ENCODE measurements around the gene FSTL5.
"Not testable (repeated sequence)": the region's sequence is repeated elsewhere in the genome, so short reads cannot be mapped to it uniquely, and the experiment has no call there.

Gene FSTL5

GRCh38 chr4:161828061-161828460 is 335.7 kb downstream of the FSTL5 start:
- no peak for DNase-seq

GRCh38 chr4:161827013-161827412 is 336.8 kb downstream of the FSTL5 start:
- no peak for DNase-seq

- no peak for DNase-seq
Measured at GRCh38 chr4:161823450-161823849, 340.4 kb downstream of the FSTL5 start.

GRCh38 chr4:161822174-161822573 is 341.6 kb downstream of the FSTL5 start:
- DNase-seq = no peak

DNA sequence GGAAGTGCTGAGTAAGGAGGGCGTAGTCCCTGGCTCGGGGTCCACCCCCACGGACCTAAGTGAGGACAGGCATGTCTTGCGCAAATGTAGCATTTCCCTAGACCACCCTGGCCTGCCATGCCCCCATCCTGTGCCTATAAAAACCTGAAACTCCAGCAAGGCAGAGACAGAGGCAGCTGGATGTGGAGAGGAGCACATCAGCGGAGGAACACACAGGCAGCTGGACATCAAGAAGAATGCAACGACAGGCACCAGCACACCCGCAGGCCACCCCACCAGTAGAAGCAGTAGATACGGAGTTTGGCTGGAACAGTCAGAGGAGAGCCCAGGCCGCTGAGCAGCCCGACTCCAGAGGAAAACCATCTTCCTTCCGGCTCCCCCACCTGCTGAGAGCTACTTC is 345.9 kb downstream of the FSTL5 start:
- DNase-seq = no peak

GRCh38 chr4:161816958-161817357 is 346.8 kb downstream of the FSTL5 start:
- no peak for DNase-seq

- no peak for DNase-seq
Measured at GRCh38 chr4:161815841-161816240, 348.0 kb downstream of the FSTL5 start.

DNA sequence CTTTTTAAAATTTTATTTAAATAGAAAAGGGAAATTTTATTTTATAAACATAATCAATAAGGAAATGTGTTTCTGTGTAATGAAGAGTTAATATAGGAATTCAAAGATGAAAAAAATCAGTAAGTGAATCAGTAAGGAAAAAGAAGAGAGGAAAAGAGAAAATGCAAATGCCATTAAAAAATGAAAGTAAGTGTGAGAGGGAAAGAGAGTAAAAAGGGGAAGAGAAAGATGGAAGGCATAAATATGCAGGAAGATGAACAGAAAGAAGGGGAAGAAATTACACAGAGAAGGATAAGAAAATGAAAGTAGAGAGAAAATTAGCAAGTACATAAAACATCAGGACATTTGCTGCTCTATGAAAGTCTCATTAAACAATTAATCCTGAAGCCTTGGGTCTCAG is 349.9 kb downstream of the FSTL5 start:
- DNase-seq = no peak

DNA sequence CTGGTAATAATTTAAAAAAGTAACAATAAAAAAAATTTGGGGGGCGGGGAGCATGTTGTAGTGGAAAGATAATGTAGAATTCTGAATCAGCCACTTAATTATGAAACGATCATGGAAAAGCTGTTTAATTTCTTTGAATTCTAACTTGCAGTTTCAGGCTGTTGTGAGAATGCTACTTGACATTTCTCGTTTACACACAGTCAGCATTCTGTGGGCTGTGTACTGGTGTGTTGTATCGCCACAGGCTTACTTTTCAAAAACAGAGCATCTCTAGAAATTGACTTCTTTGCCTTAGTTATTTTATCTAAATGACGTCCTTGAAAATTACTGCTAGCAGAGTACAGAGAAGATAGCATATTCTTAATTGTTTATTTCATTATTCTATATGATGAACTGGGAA is 350.4 kb downstream of the FSTL5 start:
- no peak for DNase-seq

DNA sequence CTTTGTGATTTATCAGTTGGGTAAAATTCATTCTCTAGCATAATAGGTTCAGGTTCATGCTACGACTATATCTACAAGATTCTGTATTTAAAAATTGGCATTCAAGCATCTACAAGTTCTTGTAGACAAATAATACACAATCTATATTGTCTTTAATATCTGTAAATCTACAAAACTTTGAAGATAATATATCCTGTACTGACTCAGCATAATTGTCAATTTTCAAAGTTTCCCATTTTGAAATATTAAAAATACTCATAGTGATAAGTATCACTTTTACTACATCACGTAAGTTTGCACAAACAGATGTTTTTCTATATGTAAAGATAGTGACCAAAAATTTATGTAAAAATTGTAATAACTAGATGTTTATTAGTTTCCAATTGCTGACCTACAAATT is 360.6 kb downstream of the FSTL5 start:
- DNase-seq = no peak

DNA sequence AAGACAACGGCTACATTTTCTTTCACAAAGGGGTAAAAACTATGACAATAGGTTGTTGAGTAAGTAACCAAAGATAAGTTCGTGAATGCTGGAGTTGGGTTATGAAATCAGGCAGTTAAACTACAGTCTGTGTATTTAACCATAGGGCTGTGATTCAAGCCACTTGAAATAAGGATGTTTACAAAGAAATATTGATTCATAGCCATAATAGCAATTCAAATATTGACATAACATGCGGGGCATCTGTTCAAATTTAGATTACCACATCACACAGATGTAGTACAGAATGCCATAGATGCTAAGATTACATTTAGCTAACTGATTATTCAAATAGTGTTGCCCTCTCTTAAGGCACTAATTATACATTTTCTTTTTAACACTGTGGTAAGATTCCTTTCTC is 364.1 kb downstream of the FSTL5 start:
- no peak for DNase-seq

DNA sequence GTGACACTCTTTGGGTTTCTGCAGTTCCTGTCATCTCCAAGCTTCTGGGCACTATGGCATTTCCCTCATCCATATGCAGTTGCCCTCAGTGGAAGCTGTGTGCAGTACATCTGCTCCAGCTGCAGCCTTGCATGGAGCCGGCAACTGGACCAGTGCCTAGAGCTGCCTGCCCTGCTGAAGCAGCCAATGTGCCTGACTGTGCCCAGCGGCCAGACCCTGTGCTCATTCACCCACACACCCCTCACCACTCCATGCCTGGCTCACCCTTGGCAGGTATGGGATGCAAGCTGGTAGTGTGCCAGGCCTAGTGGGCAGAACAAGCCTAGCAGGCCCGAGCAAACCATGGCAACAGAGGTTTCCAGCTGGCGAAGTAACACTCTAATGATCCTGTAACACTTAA is 370.8 kb downstream of the FSTL5 start:
- DNase-seq = no peak

- DNase-seq = no peak
Measured at GRCh38 chr4:161791796-161792556, 371.8 kb downstream of the FSTL5 start.

DNA sequence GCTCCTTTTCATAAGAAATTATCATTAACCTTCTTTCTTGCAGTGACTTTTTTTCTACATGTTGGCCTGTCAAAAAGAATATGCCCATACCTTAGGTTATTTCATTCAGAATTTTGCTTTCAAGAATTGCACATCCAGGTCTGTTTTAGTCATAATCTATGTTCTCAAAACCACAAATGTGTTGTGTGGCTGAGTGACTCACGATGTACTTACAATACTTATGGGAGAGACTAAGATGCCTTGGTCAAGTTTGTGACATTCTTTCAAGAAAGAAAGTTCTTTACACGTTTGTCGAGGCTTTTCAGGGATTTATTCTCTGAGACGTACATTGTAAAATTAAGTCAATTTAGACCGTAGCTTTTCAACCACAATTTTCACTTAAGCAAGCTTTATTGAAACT is 396.7 kb downstream of the FSTL5 start:
- DNase-seq = no peak

DNA sequence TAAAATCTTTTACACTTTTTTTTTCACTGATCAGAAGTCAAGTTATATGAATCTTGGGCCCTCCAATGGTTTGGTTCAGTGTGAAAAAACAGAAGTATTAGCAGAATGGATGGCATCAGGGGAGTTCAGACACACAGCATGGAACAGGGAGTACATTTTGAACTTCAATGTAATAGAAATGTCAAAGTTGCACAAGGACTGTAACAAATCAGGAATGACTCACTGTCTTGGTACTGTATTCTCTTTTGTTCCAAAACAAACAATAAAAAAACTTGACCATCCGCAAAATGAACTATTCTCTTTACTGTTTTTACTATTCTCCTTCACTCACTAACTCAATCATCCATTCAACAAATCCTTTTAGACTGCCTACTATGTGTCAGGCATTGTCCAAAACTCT is 401.0 kb downstream of the FSTL5 start:
- no peak for DNase-seq

- DNase-seq = no peak
Measured at GRCh38 chr4:161760008-161760407, 403.8 kb downstream of the FSTL5 start.

GRCh38 chr4:161758412-161758811 is 405.4 kb downstream of the FSTL5 start:
- DNase-seq = not testable (repeated sequence)

DNA sequence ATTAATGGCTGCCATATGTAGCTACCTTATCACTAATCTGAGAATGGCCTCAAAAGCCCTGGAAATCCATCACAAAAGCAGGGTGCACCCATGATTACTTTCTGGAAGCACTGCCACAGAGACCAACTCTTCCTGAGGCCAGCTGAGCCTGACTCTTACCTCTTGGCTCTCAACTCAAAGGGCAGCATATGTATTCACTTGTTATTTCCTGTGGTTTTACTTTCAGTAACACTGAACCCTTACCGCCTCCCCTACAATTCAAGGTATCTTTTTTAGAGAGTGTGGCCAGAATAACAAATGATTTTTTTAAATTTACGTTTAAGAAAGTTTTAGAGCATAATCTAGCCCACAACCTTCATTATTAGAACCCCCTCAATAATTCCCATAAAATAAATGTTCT is 434.9 kb downstream of the FSTL5 start:
- DNase-seq = no peak

DNA sequence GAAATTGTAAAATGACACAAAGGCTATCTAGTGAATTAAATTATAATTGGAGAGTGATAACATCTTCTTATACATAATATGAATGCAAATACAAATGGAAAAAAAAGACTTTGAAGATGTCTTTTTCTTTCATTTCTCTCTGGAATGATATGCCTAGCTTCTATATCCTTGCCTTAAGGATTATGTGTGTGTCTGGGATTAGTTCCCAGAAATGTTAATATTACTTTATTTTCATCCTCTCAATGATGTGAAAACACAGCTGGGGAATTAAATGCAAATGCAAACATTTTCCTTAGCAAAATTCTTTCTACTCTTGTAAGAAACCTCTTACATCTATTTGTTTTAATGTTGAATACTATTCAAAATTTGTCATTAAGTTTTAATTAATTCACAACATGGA is 441.9 kb downstream of the FSTL5 start:
- DNase-seq = no peak

GRCh38 chr4:161717084-161717483 is 446.7 kb downstream of the FSTL5 start:
- no peak for DNase-seq

DNA sequence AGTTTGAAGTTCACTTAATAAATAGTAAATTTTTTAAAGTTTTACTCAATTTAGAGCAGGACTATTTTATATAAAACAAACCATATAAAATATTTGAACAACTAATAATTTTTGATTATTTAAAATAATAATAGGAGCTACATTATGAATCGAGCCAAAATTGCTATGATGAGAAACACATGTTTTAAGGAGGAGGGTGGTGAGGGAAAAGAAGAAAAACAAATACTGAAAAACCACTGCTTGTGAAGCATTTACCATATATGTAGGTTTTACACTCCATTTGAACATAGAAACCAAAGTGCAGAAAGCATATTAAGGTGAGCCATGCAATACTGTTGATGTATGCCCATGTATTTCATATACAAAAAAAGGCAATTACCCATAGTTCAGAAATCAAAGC is 448.9 kb downstream of the FSTL5 start:
- no peak for DNase-seq

- no peak for DNase-seq
Measured at GRCh38 chr4:161714022-161714751, 449.6 kb downstream of the FSTL5 start.

DNA sequence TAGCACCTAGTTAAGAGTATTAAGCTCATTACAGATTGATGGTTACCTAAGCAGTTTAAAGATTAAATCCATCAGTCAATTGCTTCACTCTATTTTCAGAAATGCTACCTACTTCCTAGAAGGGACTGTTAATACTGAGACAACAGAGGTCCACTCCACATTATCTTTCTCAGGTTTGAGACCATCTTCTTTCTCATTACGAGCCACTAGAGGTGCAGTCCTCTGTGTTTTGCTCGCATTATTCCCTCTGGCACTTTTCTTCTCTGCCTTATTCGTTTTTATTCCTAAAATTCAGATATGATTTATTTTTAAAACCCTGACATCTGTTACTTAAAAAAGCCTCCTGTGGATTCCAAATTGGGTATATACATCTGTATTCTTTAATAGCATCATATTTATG is 459.1 kb downstream of the FSTL5 start:
- no peak for DNase-seq

DNA sequence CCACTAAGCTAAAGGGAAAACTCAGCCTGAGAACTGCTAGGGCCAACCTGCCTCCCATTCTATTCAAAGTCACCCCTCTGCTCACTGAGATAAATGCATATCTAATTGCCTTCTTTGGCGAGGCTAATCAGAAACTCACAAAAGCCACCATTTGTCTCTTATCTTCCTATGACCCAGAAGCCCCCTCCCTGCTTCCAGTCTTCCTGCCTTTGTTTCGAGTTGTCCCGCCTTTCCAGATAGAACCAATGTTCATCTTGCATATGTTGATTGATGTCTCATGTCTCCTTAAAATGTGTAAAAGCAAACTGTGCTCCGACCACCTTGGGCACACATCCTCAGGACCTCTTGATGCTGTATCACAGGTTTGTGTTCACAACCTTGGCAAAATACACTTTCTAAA is 459.8 kb downstream of the FSTL5 start:
- DNase-seq = no peak

DNA sequence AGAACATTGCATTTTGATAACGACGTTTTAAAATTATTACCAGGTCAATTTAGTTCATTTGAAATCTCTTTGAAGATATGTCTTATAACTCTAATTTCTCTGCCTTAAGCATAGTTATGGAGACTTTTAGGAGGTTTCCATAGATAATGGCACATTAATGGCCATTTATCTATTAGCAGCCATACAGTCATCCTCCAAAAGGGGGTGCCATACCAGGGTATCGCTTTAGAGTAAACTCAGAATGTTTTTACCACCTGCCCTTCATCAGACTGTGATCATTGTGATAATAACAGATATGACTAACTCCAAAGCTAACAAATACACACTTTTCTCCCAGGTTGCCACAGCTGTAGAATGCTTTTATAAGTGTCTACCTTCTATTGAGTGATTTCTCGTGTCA is 461.5 kb downstream of the FSTL5 start:
- no peak for DNase-seq

All from suppressor macrophage treated with lipopolysaccharide for 4 hours (primary cell).